ENCODE data around the gene TNFRSF14. TPM values are rescaled to one million over a fixed set of nuclear protein-coding genes. Genes with fewer than 3 reads are reported as not detected.

The TNFRSF14 gene
- total RNA-seq, 3 donors from 2014 or later: 55.8 to 75.8 (median 67.8) TPM

- H3K4me3 ChIP-seq: no peak overlapping the region
- DNase-seq (ENCODE audit: low spot score in 2 of 2): no peak
- no peaks in the 10 kb centered on the region for H3K36me3 ChIP-seq
- peaks cover 0 to 2% of the 10 kb centered on the region in 2 donors for H3K27me3 ChIP-seq
- intact Hi-C loops (cut with DNase I; ENCODE audit: low total_unique reads): no loop called here
- H3K9me3 ChIP-seq: no peaks in the 10 kb centered on the region
- TF ChIP-seq, protein P1, sequence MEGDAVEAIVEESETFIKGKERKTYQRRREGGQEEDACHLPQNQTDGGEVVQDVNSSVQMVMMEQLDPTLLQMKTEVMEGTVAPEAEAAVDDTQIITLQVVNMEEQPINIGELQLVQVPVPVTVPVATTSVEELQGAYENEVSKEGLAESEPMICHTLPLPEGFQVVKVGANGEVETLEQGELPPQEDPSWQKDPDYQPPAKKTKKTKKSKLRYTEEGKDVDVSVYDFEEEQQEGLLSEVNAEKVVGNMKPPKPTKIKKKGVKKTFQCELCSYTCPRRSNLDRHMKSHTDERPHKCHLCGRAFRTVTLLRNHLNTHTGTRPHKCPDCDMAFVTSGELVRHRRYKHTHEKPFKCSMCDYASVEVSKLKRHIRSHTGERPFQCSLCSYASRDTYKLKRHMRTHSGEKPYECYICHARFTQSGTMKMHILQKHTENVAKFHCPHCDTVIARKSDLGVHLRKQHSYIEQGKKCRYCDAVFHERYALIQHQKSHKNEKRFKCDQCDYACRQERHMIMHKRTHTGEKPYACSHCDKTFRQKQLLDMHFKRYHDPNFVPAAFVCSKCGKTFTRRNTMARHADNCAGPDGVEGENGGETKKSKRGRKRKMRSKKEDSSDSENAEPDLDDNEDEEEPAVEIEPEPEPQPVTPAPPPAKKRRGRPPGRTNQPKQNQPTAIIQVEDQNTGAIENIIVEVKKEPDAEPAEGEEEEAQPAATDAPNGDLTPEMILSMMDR (IDR thresholded peaks at IDR 0.05): no peak
- TF ChIP-seq POLR2A (IDR thresholded peaks at IDR 0.05) (no peak), POLR2AphosphoS5 (IDR thresholded peaks at IDR 0.05) (no peak)
- H3K27ac ChIP-seq: no peak overlapping the region
- H3K4me1 ChIP-seq: peaks cover 0 to 20% of the 10 kb centered on the region in 2 donors
These were observed 32.7 kb downstream of the TNFRSF14 start for GRCh38 chr1:2588661-2589430.

DNA sequence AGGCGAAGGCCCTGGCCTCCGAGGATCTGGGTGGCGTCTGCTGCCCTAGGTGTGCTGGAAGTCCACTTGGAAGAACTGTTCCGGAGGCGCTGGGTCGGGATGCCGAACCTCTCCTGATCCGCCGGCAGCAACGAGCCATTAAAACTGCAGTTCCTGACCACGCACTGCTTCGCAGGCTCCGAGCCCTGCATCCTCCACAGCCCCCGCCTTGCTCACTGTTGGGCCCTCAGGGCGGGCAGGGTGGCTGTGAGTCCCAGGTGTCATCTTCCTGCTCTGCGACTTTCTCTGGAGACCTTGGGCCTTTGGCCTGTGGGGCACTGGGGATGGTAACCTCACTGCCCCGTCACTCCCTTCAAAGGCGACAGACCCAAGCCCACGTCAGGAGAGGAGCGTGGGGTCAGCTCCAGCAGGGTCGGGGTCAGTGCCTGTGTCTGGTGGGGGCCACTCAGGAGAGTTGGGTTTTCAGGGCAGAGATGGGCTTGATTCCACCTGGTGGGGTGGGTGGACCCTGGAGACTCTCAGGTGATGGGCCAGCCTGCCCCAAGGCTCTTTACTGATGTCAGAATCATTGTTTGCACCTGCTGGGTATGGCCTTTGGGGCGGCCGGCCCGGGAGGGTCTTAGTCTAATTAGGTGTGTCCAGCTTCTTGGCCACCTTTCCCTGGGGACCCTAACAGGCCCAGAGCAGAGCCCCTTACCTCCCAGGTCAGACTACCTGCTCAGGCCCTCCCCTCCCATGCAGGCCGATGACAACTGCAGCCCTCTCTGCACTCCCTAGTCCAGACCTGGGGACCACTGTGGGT is 33.5 kb downstream of the TNFRSF14 start:
- peaks cover 0 to 14% of the 10 kb centered on the region in 2 donors for H3K4me1 ChIP-seq
- no peak for DNase-seq (ENCODE audit: low spot score in 2 of 2)
- no peaks in the 10 kb centered on the region for H3K9me3 ChIP-seq
- no peaks in the 10 kb centered on the region for H3K36me3 ChIP-seq
- TF ChIP-seq, protein P1 (IDR thresholded peaks at IDR 0.05): no peak
- TF ChIP-seq POLR2A (IDR thresholded peaks at IDR 0.05) (no peak), POLR2AphosphoS5 (IDR thresholded peaks at IDR 0.05) (no peak)
- H3K27ac ChIP-seq: no peak overlapping the region
- H3K4me3 ChIP-seq: no peak overlapping the region
- H3K27me3 ChIP-seq: peaks cover 0 to 4% of the 10 kb centered on the region in 2 donors
- intact Hi-C loops (cut with DNase I; ENCODE audit: low total_unique reads): no loop called here

- peaks cover 0 to 4% of the 10 kb centered on the region in 2 donors for H3K27me3 ChIP-seq
- H3K4me1 ChIP-seq: peaks cover 0 to 5% of the 10 kb centered on the region in 2 donors
- H3K27ac ChIP-seq: no peak overlapping the region
- H3K9me3 ChIP-seq: no peaks in the 10 kb centered on the region
- H3K4me3 ChIP-seq: no peak overlapping the region
- peak in 1 of 2 donors; percentile 48 for DNase-seq (ENCODE audit: low spot score in 2 of 2)
- no peaks in the 10 kb centered on the region for H3K36me3 ChIP-seq
- TF ChIP-seq POLR2AphosphoS5 (IDR thresholded peaks at IDR 0.05) (no peak), POLR2A (IDR thresholded peaks at IDR 0.05) (no peak)
- TF ChIP-seq, protein P1 (IDR thresholded peaks at IDR 0.05): no peak
- intact Hi-C loops (cut with DNase I; ENCODE audit: low total_unique reads): no loop called here
These were observed 34.3 kb downstream of the TNFRSF14 start for GRCh38 chr1:2590233-2591141.

DNA sequence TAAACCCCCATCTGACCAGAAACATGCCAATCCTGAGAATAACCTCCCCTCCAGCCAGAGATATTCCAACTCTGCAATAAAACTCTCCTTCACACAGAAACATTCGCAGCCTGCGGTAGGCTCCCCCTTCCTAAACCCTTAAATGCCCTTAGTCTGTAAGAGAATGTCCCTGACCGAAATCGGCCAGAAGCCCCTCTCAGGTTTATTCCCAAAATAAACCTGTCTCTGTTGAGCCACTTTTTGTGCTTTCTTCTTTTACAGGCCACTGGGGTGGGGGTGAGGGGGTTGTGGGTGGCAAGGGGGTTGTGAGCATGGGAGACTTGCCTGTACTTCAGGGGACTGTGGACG is 35.0 kb downstream of the TNFRSF14 start:
- intact Hi-C loops (cut with DNase I; ENCODE audit: low total_unique reads): no loop called here
- DNase-seq (ENCODE audit: low spot score in 2 of 2): no peak
- H3K4me3 ChIP-seq: no peak overlapping the region
- no peak overlapping the region for H3K27ac ChIP-seq
- H3K36me3 ChIP-seq: no peaks in the 10 kb centered on the region
- no peaks in the 10 kb centered on the region for H3K9me3 ChIP-seq
- H3K4me1 ChIP-seq: peaks cover 0 to 5% of the 10 kb centered on the region in 2 donors
- H3K27me3 ChIP-seq: peaks cover 0 to 4% of the 10 kb centered on the region in 2 donors
- TF ChIP-seq, protein P1 (IDR thresholded peaks at IDR 0.05): no peak
- TF ChIP-seq POLR2AphosphoS5 (IDR thresholded peaks at IDR 0.05) (no peak), POLR2A (IDR thresholded peaks at IDR 0.05) (no peak)

Measured in breast epithelium (tissue), 4 donors.